Right atrium auricular region (tissue), 2 donors: ENCODE data around the gene SPATA2. TPM values are rescaled to one million over a fixed set of nuclear protein-coding genes. Genes with fewer than 3 reads are reported as not detected.

ENCODE experiments used
- DNase-seq: peaks from one replicate; pipeline ENCODE4 v3.0.0-alpha.2; 2019; ENCODE audit warnings: low spot score
- H3K27ac ChIP-seq, 2 donors: fragments of 200-600 bp; sonication (generic); 1 replicate in 1 of 2; 2 replicates in 1 of 2; pipeline ENCODE4 v1.5.1; 2016 to 2019
- H3K27me3 ChIP-seq, 2 donors: fragments of 200-600 bp; sonication (generic); one replicate each; pipeline versions ENCODE4 v1.5.1 to v1.6.0; 2017 to 2019
- H3K36me3 ChIP-seq: fragments of 200-600 bp; sonication (generic); one replicate; pipeline ENCODE4 v1.5.1; 2016
- H3K4me1 ChIP-seq, 2 donors: fragments of 200-600 bp; sonication (generic); one replicate each; pipeline versions ENCODE4 v1.5.1 to v1.6.0; 2017 to 2019
- H3K4me3 ChIP-seq, 2 donors: fragments of 200-600 bp; sonication (generic); 1 replicate in 1 of 2; 2 replicates in 1 of 2; pipeline ENCODE4 v1.5.1; 2017 to 2019; ENCODE audit warnings: mild to moderate bottlenecking in 1 of 2, moderate library complexity in 1 of 2
- H3K9me3 ChIP-seq, 2 donors: fragments of 200-600 bp; sonication (generic); one replicate each; pipeline ENCODE4 v1.5.1; 2019
- total RNA-seq, 2 donors: library from RNA; depleted of rRNA; stranded (reverse); fragments of >200 nt; gene quantifications; one replicate each; pipeline ENCODE4 v1.1.0, GENCODE V29; 2016
- TF ChIP-seq, protein P1 (sequence below), 2 donors: fragments of 200-600 bp; sonication (generic); IDR thresholded peaks; one replicate each; pipeline ENCODE4 v1.5.1; 2019; ENCODE audit warnings: antibody characterized with exemption in 2 of 2

Gene SPATA2
- total RNA-seq, 2 donors from 2014 or later: 5.0 to 6.1 TPM

DNA sequence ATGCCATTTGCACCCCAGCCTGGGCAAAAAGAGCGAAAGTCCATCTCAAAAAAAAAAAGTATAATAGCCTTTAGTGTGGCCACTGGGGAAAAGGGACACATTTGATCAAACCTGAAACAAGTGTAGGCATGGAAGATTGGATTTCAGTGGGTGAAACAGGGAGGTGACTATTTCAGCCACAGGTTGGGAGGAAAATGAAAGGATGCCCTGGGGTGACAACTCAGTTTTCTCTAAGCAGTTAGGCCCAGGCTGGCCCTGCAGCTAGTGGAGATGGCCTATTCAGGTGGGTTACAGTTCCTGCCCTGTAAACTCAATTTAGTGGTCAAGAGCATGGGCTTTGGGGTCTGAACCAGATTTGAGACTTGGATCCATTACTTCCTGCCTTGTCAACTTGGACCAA is 36.4 kb downstream of the SPATA2 start:
- no peak for DNase-seq
- H3K36me3 ChIP-seq: peaks cover 45% of the 10 kb centered on the region
- H3K27me3 ChIP-seq: no peaks in the 10 kb centered on the region
- no peak overlapping the region for H3K4me3 ChIP-seq
- TF ChIP-seq, protein P1, sequence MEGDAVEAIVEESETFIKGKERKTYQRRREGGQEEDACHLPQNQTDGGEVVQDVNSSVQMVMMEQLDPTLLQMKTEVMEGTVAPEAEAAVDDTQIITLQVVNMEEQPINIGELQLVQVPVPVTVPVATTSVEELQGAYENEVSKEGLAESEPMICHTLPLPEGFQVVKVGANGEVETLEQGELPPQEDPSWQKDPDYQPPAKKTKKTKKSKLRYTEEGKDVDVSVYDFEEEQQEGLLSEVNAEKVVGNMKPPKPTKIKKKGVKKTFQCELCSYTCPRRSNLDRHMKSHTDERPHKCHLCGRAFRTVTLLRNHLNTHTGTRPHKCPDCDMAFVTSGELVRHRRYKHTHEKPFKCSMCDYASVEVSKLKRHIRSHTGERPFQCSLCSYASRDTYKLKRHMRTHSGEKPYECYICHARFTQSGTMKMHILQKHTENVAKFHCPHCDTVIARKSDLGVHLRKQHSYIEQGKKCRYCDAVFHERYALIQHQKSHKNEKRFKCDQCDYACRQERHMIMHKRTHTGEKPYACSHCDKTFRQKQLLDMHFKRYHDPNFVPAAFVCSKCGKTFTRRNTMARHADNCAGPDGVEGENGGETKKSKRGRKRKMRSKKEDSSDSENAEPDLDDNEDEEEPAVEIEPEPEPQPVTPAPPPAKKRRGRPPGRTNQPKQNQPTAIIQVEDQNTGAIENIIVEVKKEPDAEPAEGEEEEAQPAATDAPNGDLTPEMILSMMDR (IDR thresholded peaks at IDR 0.05): no peak
- H3K9me3 ChIP-seq: no peaks in the 10 kb centered on the region
- H3K4me1 ChIP-seq: no peaks in the 10 kb centered on the region
- no peak overlapping the region for H3K27ac ChIP-seq

DNA sequence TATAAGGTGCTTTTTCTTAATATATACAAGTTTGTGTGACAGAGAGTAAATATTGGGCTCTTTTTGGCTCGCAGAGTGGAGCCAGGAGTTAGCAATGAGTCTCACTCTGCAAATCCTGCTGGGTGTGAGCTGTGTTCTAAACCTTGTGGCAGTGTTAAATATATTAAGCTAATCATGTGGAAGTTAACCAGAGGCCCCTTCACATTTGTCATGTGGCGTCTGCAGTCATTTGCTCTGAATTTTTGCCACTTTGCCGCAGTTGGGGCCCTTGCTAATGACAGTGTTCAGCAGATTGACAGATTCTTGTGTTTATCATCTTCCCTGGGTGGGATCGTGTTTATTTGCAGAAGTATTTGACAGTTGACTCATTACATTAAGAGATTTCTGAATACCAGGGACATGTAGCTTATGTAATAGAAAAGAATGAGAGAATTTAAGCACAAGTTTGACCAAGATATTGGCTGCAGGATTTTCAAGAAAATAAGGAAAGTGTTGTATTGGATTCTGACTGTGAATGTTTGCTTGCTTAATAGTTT is 37.9 kb downstream of the SPATA2 start:
- no peaks in the 10 kb centered on the region for H3K4me1 ChIP-seq
- no peaks in the 10 kb centered on the region for H3K27me3 ChIP-seq
- peaks cover 36% of the 10 kb centered on the region for H3K36me3 ChIP-seq
- H3K27ac ChIP-seq: no peak overlapping the region
- no peak for DNase-seq
- TF ChIP-seq, protein P1 (IDR thresholded peaks at IDR 0.05): no peak
- no peaks in the 10 kb centered on the region for H3K9me3 ChIP-seq
- no peak overlapping the region for H3K4me3 ChIP-seq

DNA sequence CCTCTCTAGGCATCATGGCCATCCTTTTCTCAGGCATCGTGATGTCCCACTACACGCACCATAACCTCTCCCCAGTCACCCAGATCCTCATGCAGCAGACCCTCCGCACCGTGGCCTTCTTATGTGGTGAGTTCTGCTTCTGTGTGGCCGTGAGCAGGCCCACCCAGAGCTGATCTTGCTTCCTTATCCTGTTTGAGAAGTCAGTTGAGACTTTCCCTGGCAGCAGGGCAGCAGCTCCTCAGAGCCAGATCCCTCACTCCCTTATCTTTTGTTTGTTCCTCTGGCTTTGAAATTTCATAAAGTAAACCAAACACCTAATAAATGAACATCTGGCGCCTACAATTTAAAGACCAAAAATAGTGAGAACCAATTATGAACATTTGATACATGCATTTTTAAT is 40.6 kb downstream of the SPATA2 start:
- H3K36me3 ChIP-seq: peaks cover 23% of the 10 kb centered on the region
- no peak overlapping the region for H3K27ac ChIP-seq
- no peak overlapping the region for H3K4me3 ChIP-seq
- H3K27me3 ChIP-seq: no peaks in the 10 kb centered on the region
- H3K4me1 ChIP-seq: no peaks in the 10 kb centered on the region
- TF ChIP-seq, protein P1 (IDR thresholded peaks at IDR 0.05): no peak
- no peak for DNase-seq
- H3K9me3 ChIP-seq: no peaks in the 10 kb centered on the region

DNA sequence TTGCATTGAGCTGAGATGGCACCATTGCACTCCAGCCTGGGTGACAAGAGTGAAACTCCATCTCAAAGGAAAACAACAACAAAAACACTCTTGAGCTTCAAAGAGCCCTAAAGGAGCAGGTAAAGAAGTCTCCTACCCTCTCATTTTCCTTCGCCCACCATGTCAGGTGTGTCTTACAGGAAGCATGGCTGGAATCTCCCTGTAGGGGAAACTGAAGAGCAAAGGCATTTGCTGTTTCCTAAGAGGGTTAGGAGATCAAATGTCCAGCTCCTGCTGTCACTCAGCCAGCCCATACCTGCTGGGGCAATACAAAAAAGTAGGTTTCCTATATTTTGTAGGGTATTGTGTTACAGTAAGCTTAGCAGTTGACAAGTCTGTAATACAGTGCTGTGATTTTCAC is 43.3 kb downstream of the SPATA2 start:
- Histone ChIP-seq H3K27ac (no peak overlapping the region), H3K27me3 (no peaks in the 10 kb centered on the region), H3K36me3 (peaks cover 27% of the 10 kb centered on the region), H3K4me3 (no peak overlapping the region), H3K4me1 (no peaks in the 10 kb centered on the region), H3K9me3 (no peaks in the 10 kb centered on the region)
- TF ChIP-seq, protein P1 (IDR thresholded peaks at IDR 0.05): no peak
- no peak for DNase-seq

DNA sequence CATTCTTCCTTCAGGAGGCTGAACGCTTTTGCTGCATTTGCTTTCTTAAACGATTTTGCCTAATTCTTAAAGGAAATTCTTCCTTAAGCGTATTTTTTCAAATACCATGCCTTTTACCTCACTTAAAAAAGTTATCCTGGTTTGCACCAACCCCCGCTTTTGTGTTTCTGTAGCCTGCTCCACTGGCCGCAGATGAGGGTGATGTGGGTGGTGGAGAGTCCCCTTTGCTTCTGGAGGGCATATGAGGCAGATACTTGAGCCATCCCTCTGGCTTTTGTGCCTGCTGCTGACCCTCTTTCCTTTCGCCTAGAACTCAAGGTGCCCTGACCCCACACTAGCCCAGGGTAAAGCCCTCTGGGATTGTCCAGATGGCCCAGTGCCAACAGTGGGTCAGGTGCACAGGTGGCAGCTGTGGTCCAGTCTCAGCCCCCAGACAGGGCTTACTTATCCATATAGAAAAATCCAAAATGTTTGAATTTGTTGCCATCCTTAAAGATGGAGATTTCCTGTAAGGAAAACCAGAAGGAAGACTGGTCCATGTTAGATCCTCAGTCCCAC is 43.9 kb downstream of the SPATA2 start:
- no peak overlapping the region for H3K4me3 ChIP-seq

More for the DNA sequence above, 43.9 kb downstream of the SPATA2 start:
- no peak overlapping the region for H3K27ac ChIP-seq
- DNase-seq: no peak
- no peaks in the 10 kb centered on the region for H3K27me3 ChIP-seq
- no peaks in the 10 kb centered on the region for H3K4me1 ChIP-seq
- no peaks in the 10 kb centered on the region for H3K9me3 ChIP-seq
- TF ChIP-seq, protein P1 (IDR thresholded peaks at IDR 0.05): no peak
- H3K36me3 ChIP-seq: peaks cover 27% of the 10 kb centered on the region
